ENCODE results near the gene ODF2. TPM values are rescaled to one million over a fixed set of nuclear protein-coding genes. Genes with fewer than 3 reads are reported as not detected.
"Not testable (repeated sequence)": the region's sequence is repeated elsewhere in the genome, so short reads cannot be mapped to it uniquely, and the experiment has no call there.

Gene ODF2
- total and polyA plus RNA-seq, 3 experiments from 2014 or later = 31.4 to 65.0 (median 64.2) TPM

- POLR2A ChIA-PET; H3K27me3 ChIP-seq (ENCODE audit: insufficient read depth, low read length, poor library complexity, severe bottlenecking); H3K27ac Mint-ChIP-seq; H3K27ac ChIP-seq (ENCODE audit: low read depth, low read length); DNase-seq; H3K4me1 ChIP-seq (ENCODE audit: insufficient read depth, low read length); H3K36me3 Mint-ChIP-seq; H3K4me1 Mint-ChIP-seq; H3K9me3 Mint-ChIP-seq; H3K36me3 ChIP-seq (ENCODE audit: insufficient read depth, low read length); H3K4me3 ChIP-seq (ENCODE audit: low read length); CTCF ChIA-PET; H3K9me3 ChIP-seq (ENCODE audit: low read length): not testable (repeated sequence)
- peak overlapping the region in 1 of 7 donors; percentile 44 for H3K4me3 Mint-ChIP-seq
- H3K27me3 Mint-ChIP-seq = peaks cover 27 to 60% of the 10 kb centered on the region in 2 donors
Observed at GRCh38 chr9:128413728-128414127, 42.1 kb upstream of the ODF2 start.

- Histone ChIP-seq H3K36me3 (ENCODE audit: insufficient read depth, low read length) (no peaks in the 10 kb centered on the region), H3K4me1 (ENCODE audit: insufficient read depth, low read length) (peaks cover 9% of the 10 kb centered on the region), H3K27me3 (ENCODE audit: insufficient read depth, low read length, poor library complexity, severe bottlenecking) (peaks cover 7% of the 10 kb centered on the region), H3K4me3 (ENCODE audit: low read length) (no peak overlapping the region), H3K27ac (ENCODE audit: low read depth, low read length) (no peak overlapping the region), H3K9me3 (ENCODE audit: low read length) (no peaks in the 10 kb centered on the region)
- DNase-seq = no peak
- CTCF ChIA-PET = no interaction called here
- Mint-ChIP-seq H3K36me3 (no peaks in the 10 kb centered on the region), H3K27ac (no peak overlapping the region), H3K9me3 (peaks cover 0 to 2% (median 0%) of the 10 kb centered on the region in 5 donors), H3K27me3 (peaks cover 32 to 64% of the 10 kb centered on the region in 2 donors), H3K4me3 (no peak overlapping the region), H3K4me1 (peaks cover 0 to 6% (median under 1%) of the 10 kb centered on the region in 3 donors)
- POLR2A ChIA-PET = no interaction called here
Observed at GRCh38 chr9:128414461-128414860, 41.3 kb upstream of the ODF2 start.

- Histone ChIP-seq H3K27ac (ENCODE audit: low read depth, low read length) (no peak overlapping the region), H3K9me3 (ENCODE audit: low read length) (no peaks in the 10 kb centered on the region), H3K4me1 (ENCODE audit: insufficient read depth, low read length) (peaks cover 13% of the 10 kb centered on the region), H3K4me3 (ENCODE audit: low read length) (no peak overlapping the region), H3K27me3 (ENCODE audit: insufficient read depth, low read length, poor library complexity, severe bottlenecking) (peaks cover 7% of the 10 kb centered on the region), H3K36me3 (ENCODE audit: insufficient read depth, low read length) (no peaks in the 10 kb centered on the region)
- Mint-ChIP-seq H3K4me3 (no peak overlapping the region), H3K4me1 (peaks cover 0 to 11% (median 1%) of the 10 kb centered on the region in 3 donors), H3K27ac (no peak overlapping the region), H3K36me3 (no peaks in the 10 kb centered on the region), H3K27me3 (peaks cover 29 to 57% of the 10 kb centered on the region in 2 donors), H3K9me3 (peaks cover 0 to 2% (median 0%) of the 10 kb centered on the region in 5 donors)
- CTCF ChIA-PET = no interaction called here
- DNase-seq = no peak
- POLR2A ChIA-PET = no interaction called here
Observed at GRCh38 chr9:128415281-128415680, 40.5 kb upstream of the ODF2 start.

- Histone ChIP-seq H3K27me3 (ENCODE audit: insufficient read depth, low read length, poor library complexity, severe bottlenecking) (peaks cover 7% of the 10 kb centered on the region), H3K4me3 (ENCODE audit: low read length) (no peak overlapping the region), H3K4me1 (ENCODE audit: insufficient read depth, low read length) (peaks cover 13% of the 10 kb centered on the region), H3K36me3 (ENCODE audit: insufficient read depth, low read length) (no peaks in the 10 kb centered on the region), H3K27ac (ENCODE audit: low read depth, low read length) (no peak overlapping the region), H3K9me3 (ENCODE audit: low read length) (no peaks in the 10 kb centered on the region)
- Mint-ChIP-seq H3K9me3 (peaks cover 0 to 2% (median 0%) of the 10 kb centered on the region in 5 donors), H3K27ac (peak overlapping the region in 1 of 8 donors; percentile 64), H3K27me3 (peaks cover 26 to 52% of the 10 kb centered on the region in 2 donors), H3K4me3 (no peak overlapping the region), H3K4me1 (peaks cover 0 to 11% (median 1%) of the 10 kb centered on the region in 3 donors), H3K36me3 (no peaks in the 10 kb centered on the region)
- POLR2A ChIA-PET = no interaction called here
- CTCF ChIA-PET = no interaction called here
- no peak for DNase-seq
Observed at GRCh38 chr9:128416014-128416413, 39.8 kb upstream of the ODF2 start.

- no peak for DNase-seq
- peaks cover 13% of the 10 kb centered on the region for H3K4me1 ChIP-seq (ENCODE audit: insufficient read depth, low read length)
- no peak overlapping the region for H3K4me3 ChIP-seq (ENCODE audit: low read length)
- H3K27me3 ChIP-seq (ENCODE audit: insufficient read depth, low read length, poor library complexity, severe bottlenecking) = peaks cover 7% of the 10 kb centered on the region
- no peaks in the 10 kb centered on the region for H3K36me3 ChIP-seq (ENCODE audit: insufficient read depth, low read length)
- H3K9me3 ChIP-seq (ENCODE audit: low read length) = no peaks in the 10 kb centered on the region
- Mint-ChIP-seq H3K27me3 (peaks cover 26 to 47% of the 10 kb centered on the region in 2 donors), H3K4me1 (peaks cover 0 to 11% (median 1%) of the 10 kb centered on the region in 3 donors), H3K4me3 (peak overlapping the region in 1 of 7 donors; percentile 19), H3K9me3 (peaks cover 0 to 2% (median 0%) of the 10 kb centered on the region in 5 donors), H3K27ac (peak overlapping the region in 1 of 8 donors; percentile 64), H3K36me3 (no peaks in the 10 kb centered on the region)
- no peak overlapping the region for H3K27ac ChIP-seq (ENCODE audit: low read depth, low read length)
- ChIA-PET POLR2A (no interaction called here), CTCF (no interaction called here)
Observed at GRCh38 chr9:128416432-128417019, 39.3 kb upstream of the ODF2 start.

GRCh38 chr9:128419061-128419925 lies 36.5 kb upstream of the ODF2 start:
- H3K27me3 ChIP-seq (ENCODE audit: insufficient read depth, low read length, poor library complexity, severe bottlenecking) = peaks cover 7% of the 10 kb centered on the region
- no peak for DNase-seq
- no peaks in the 10 kb centered on the region for H3K9me3 Mint-ChIP-seq
- peak overlapping the region; percentile 73 to 88 (median 78) for H3K4me3 Mint-ChIP-seq
- H3K36me3 Mint-ChIP-seq = no peaks in the 10 kb centered on the region
- peaks cover 0 to 11% (median 1%) of the 10 kb centered on the region in 3 donors for H3K4me1 Mint-ChIP-seq
- H3K9me3 ChIP-seq (ENCODE audit: low read length) = no peaks in the 10 kb centered on the region
- peak overlapping the region; percentile 64 for H3K4me3 ChIP-seq (ENCODE audit: low read length)
- ChIA-PET CTCF (interaction anchor here (0.6 to 2.3 kb wide), 15 partner anchors 9 to 510 kb away, joined by 3 to 10 read pairs (median 4); partner anchors contain the start of genes SPTAN1 and URM1), POLR2A (interaction anchor here (1.3 to 1.4 kb wide), 2 partner anchors 48 to 169 kb away, joined by 3 to 5 read pairs; partner anchors contain the start of gene URM1)
- peak overlapping the region in 2 of 8 donors; percentile 68 to 85 for H3K27ac Mint-ChIP-seq
- no peaks in the 10 kb centered on the region for H3K36me3 ChIP-seq (ENCODE audit: insufficient read depth, low read length)
- peaks cover 24 to 34% of the 10 kb centered on the region in 2 donors for H3K27me3 Mint-ChIP-seq
- H3K27ac ChIP-seq (ENCODE audit: low read depth, low read length) = no peak overlapping the region
- H3K4me1 ChIP-seq (ENCODE audit: insufficient read depth, low read length) = peaks cover 13% of the 10 kb centered on the region

- Histone ChIP-seq H3K9me3 (ENCODE audit: low read length) (no peaks in the 10 kb centered on the region), H3K4me3 (ENCODE audit: low read length) (peak overlapping the region; percentile 64), H3K4me1 (ENCODE audit: insufficient read depth, low read length) (peaks cover 13% of the 10 kb centered on the region), H3K27me3 (ENCODE audit: insufficient read depth, low read length, poor library complexity, severe bottlenecking) (peaks cover 7% of the 10 kb centered on the region), H3K36me3 (ENCODE audit: insufficient read depth, low read length) (no peaks in the 10 kb centered on the region), H3K27ac (ENCODE audit: low read depth, low read length) (peak overlapping the region; percentile 31)
- Mint-ChIP-seq H3K36me3 (no peaks in the 10 kb centered on the region), H3K4me1 (peaks cover 0 to 11% (median 1%) of the 10 kb centered on the region in 3 donors), H3K27ac (peak overlapping the region in 2 of 8 donors; percentile 68 to 85), H3K9me3 (no peaks in the 10 kb centered on the region), H3K27me3 (peaks cover 19 to 26% of the 10 kb centered on the region in 2 donors), H3K4me3 (peak overlapping the region; percentile 73 to 88 (median 78))
- POLR2A ChIA-PET = interaction anchor here (0.8 to 1.4 kb wide), 3 partner anchors 19 to 170 kb away, joined by 3 to 5 read pairs (median 3); partner anchors contain the start of gene URM1
- DNase-seq = peak; percentile 47 to 74 (median 57)
- CTCF ChIA-PET = interaction anchor here (0.7 to 2.3 kb wide), 14 partner anchors 10 to 509 kb away, joined by 3 to 10 read pairs (median 4); partner anchors contain the start of genes SPTAN1 and URM1
Observed at GRCh38 chr9:128420060-128420650, 35.7 kb upstream of the ODF2 start.
